AG04449 (cell line): ENCODE measurements around the gene PAQR4.

Source experiments
- CTCF ChIA-PET: fragments of 350-600 bp; formaldehyde crosslinking; extraction: SDS; loops from one replicate; lab custom pipeline; 2021; ENCODE audit warnings: antibody characterized with exemption; lab: Yijun Ruan, JAX
- POLR2A ChIA-PET: fragments of 400-600, 350-600 bp; formaldehyde crosslinking; extraction: SDS; loops from one replicate; lab custom pipeline; 2020; ENCODE audit warnings: antibody characterized with exemption, inconsistent platforms; lab: Yijun Ruan, JAX
- DNase-seq: peaks from one replicate; pipeline ENCODE4 v3.0.0-alpha.2; 2010; ENCODE audit warnings: low read depth, low spot score
- H3K4me3 ChIP-seq: 2 replicates; pipeline ENCODE4 v1.5.1; 2011; ENCODE audit warnings: low read depth, mild to moderate bottlenecking, control low read depth, low read length
- CTCF ChIP-seq: IDR thresholded peaks from one replicate; pipeline ENCODE4 v1.5.1; 2011; ENCODE audit warnings: mild to moderate bottlenecking, moderate library complexity, low read length, control low read depth, inconsistent platforms; ENCODE audit not compliant: insufficient read depth; ENCODE audit errors: missing control alignments

PAQR4 gene

GRCh38 chr16:2990891-2991290, 21.7 kb downstream of the PAQR4 start:
- DNase-seq = no peak
- TF ChIP-seq CTCF = no peak
- POLR2A ChIA-PET = no interaction called here
- no peak overlapping the region for H3K4me3 ChIP-seq
- CTCF ChIA-PET = no interaction called here

- no peak overlapping the region for H3K4me3 ChIP-seq
- DNase-seq = no peak
- ChIA-PET POLR2A (no interaction called here), CTCF (no interaction called here)
- no peak for TF ChIP-seq CTCF
These were observed 22.6 kb downstream of the PAQR4 start for GRCh38 chr16:2991566-2992261.

- H3K4me3 ChIP-seq = no peak overlapping the region
- no peak for DNase-seq
- ChIA-PET CTCF (interaction anchor here (1.1 to 1.3 kb wide), 2 partner anchors 10 to 11 kb away, joined by 4 to 5 read pairs; no protein-coding TSS in a partner anchor), POLR2A (no interaction called here)
- no peak for TF ChIP-seq CTCF
These were observed 23.4 kb downstream of the PAQR4 start for GRCh38 chr16:2992383-2993081.

DNA sequence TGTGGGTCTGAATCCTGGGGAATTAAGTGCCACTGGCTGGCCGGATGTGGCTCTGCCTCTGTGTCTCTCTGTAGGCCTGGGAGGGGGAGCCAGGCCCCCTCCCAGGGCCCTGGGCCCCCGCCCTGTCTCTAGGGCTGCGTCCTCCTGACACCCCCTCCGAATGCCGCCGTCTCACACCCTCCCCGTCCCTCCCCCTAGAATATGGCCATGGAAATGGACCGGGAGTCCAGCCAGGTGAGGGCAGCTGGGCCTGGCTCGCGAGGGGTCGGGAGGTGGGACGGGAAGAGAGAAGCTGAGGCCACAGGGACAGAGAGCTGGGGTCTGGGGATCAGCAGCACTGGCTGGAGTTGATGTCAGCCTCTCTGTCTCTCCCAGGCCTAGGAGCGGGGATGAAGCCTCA, 27.1 kb downstream of the PAQR4 start:
- POLR2A ChIA-PET = no interaction called here
- H3K4me3 ChIP-seq = no peak overlapping the region
- no peak for TF ChIP-seq CTCF
- no peak for DNase-seq
- CTCF ChIA-PET = interaction anchor here (1.5 kb wide), 1 partner anchor 15 kb away, joined by 5 read pairs; the partner anchor contains the start of gene PKMYT1

- ChIA-PET POLR2A (no interaction called here), CTCF (interaction anchor here (11.4 kb wide), 1 partner anchor 30 kb away, joined by 112 read pairs; no protein-coding TSS in a partner anchor)
These were observed 30.8 kb downstream of the PAQR4 start for GRCh38 chr16:2999929-3000328.

More at GRCh38 chr16:2999929-3000328, 30.8 kb downstream of the PAQR4 start:
- H3K4me3 ChIP-seq = no peak overlapping the region
- DNase-seq = no peak
- no peak for TF ChIP-seq CTCF
